Spinal cord (tissue), 10 donors: ENCODE measurements around the gene SLC39A6. TPM values are rescaled to one million over a fixed set of nuclear protein-coding genes. Genes with fewer than 3 reads are reported as not detected.
"Not testable (repeated sequence)": the region's sequence is repeated elsewhere in the genome, so short reads cannot be mapped to it uniquely, and the experiment has no call there.

Experiments used
- DNase-seq, 6 donors: peaks; one replicate each; pipeline versions ENCODE4 v3.0.0 to v3.0.0-alpha.2; 2013 to 2015; ENCODE audit warnings: low spot score in 6 of 6, low read depth in 4 of 6
- H3K27ac ChIP-seq: one replicate; pipeline ENCODE4 v1.5.1; 2013; ENCODE audit warnings: low read depth, low read length, control low read depth
- H3K27me3 ChIP-seq: one replicate; pipeline ENCODE4 v1.6.1; 2013; ENCODE audit warnings: low read length; ENCODE audit not compliant: control insufficient read depth, insufficient read depth
- H3K36me3 ChIP-seq: one replicate; pipeline ENCODE4 v1.6.1; 2013; ENCODE audit warnings: low read length; ENCODE audit not compliant: control insufficient read depth, insufficient read depth
- H3K4me1 ChIP-seq: one replicate; pipeline ENCODE4 v1.6.1; 2013; ENCODE audit warnings: low read length; ENCODE audit not compliant: control insufficient read depth, insufficient read depth
- H3K4me3 ChIP-seq: one replicate; pipeline ENCODE4 v1.5.1; 2013; ENCODE audit warnings: low read depth, low read length, control low read depth
- H3K9me3 ChIP-seq: one replicate; pipeline ENCODE4 v1.6.1; 2013; ENCODE audit warnings: low read length; ENCODE audit not compliant: control insufficient read depth, insufficient read depth
- WGBS: methylation state at CpG from one replicate; pipeline ENCODE4 v1.1.5; 2013; ENCODE audit warnings: missing lambda C conversion rate; ENCODE audit not compliant: insufficient coverage; 5-methylcytosine and 5-hydroxymethylcytosine counted together
- polyA plus RNA-seq, 2 donors: library from polyadenylated mRNA; unstranded; fragments of 120-200 nt; gene quantifications; one replicate each; pipeline ENCODE4 v1.2.1, GENCODE V29; 2013; ENCODE audit not compliant: insufficient read length in 2 of 2
- total RNA-seq, 2 donors: library from RNA; depleted of rRNA in 1 of 2; stranded (reverse); fragments of 120-200 nt in 1 of 2; fragments of >200 nt in 1 of 2; gene quantifications; one replicate each; pipeline versions ENCODE4 v1.2.3 to v1.2.4, GENCODE V29; 2013 to 2014
- donor health status: healthy.

SLC39A6 gene
- total and polyA plus RNA-seq, 4 donors, result 92.1 to 121 (median 104) TPM

GRCh38 chr18:36074435-36074834 lies 54.7 kb downstream of the SLC39A6 start:
- 93% methylated on average over 2 of the region's 4 CpGs for WGBS
- DNase-seq, result no peak

GRCh38 chr18:36073676-36074075 lies 55.5 kb downstream of the SLC39A6 start:
- Histone ChIP-seq H3K27ac (no peak overlapping the region), H3K27me3 (no peaks in the 10 kb centered on the region), H3K9me3 (no peaks in the 10 kb centered on the region), H3K4me1 (no peaks in the 10 kb centered on the region), H3K4me3 (no peak overlapping the region), H3K36me3 (no peaks in the 10 kb centered on the region)
- DNase-seq, result no peak
- WGBS, result no CpG with 5 or more reads among the region's 1 CpG

More at GRCh38 chr18:36074435-36074834, 54.7 kb downstream of the SLC39A6 start:
- H3K4me1 ChIP-seq, result no peaks in the 10 kb centered on the region
- no peaks in the 10 kb centered on the region for H3K36me3 ChIP-seq
- no peak overlapping the region for H3K4me3 ChIP-seq
- H3K9me3 ChIP-seq, result peaks cover 2% of the 10 kb centered on the region
- no peak overlapping the region for H3K27ac ChIP-seq
- no peaks in the 10 kb centered on the region for H3K27me3 ChIP-seq

- 98% methylated on average over 6 of the region's 8 CpGs for WGBS
Measured at GRCh38 chr18:36072406-36072805, 56.7 kb downstream of the SLC39A6 start.

GRCh38 chr18:36067055-36067957 lies 61.8 kb downstream of the SLC39A6 start, which contains the start of gene RPRD1A:
Gene RPRD1A, minus strand, starts transcription at chr18:36067559. Its CDS starts 155 bp downstream, at chr18:36067404.
- Histone ChIP-seq H3K36me3 (peaks cover 3% of the 10 kb centered on the region), H3K27ac (peak within 1 kb of the TSS; percentile 92), H3K27me3 (no peaks in the 10 kb centered on the region), H3K9me3 (no peaks in the 10 kb centered on the region), H3K4me3 (peak within 1 kb of the TSS; percentile 88), H3K4me1 (peaks cover 3% of the 10 kb centered on the region)
- WGBS, result 0% methylated on average over 61 of the region's 66 CpGs
- DNase-seq, result peak; percentile 84 to 99 (median 94)

More at GRCh38 chr18:36072406-36072805, 56.7 kb downstream of the SLC39A6 start:
- H3K4me3 ChIP-seq, H3K27ac ChIP-seq, DNase-seq, H3K27me3 ChIP-seq, H3K9me3 ChIP-seq, H3K36me3 ChIP-seq, H3K4me1 ChIP-seq: not testable (repeated sequence)

- H3K27ac ChIP-seq, result peak overlapping the region; percentile 92
- peak in 1 of 6 donors; percentile 4 for DNase-seq
- H3K9me3 ChIP-seq, result no peaks in the 10 kb centered on the region
- no peaks in the 10 kb centered on the region for H3K27me3 ChIP-seq
- peaks cover 3% of the 10 kb centered on the region for H3K36me3 ChIP-seq
- H3K4me1 ChIP-seq, result peaks cover 3% of the 10 kb centered on the region
- 0% methylated on average over 5 of the region's 5 CpGs for WGBS
- H3K4me3 ChIP-seq, result peak overlapping the region; percentile 88
Measured at GRCh38 chr18:36066686-36067054, 62.5 kb downstream of the SLC39A6 start.

- no peak overlapping the region for H3K27ac ChIP-seq
Measured at GRCh38 chr18:36066001-36066400, 63.1 kb downstream of the SLC39A6 start.

GRCh38 chr18:36064809-36065079 lies 64.4 kb downstream of the SLC39A6 start:
- WGBS, result 97% methylated on average over 9 of the region's 9 CpGs
- H3K4me3 ChIP-seq, result not testable (repeated sequence)

More at GRCh38 chr18:36066001-36066400, 63.1 kb downstream of the SLC39A6 start:
- peak in 2 of 6 donors; percentile 5 to 10 for DNase-seq
- WGBS, result 48% methylated on average over 2 of the region's 5 CpGs
- Histone ChIP-seq H3K4me1 (peaks cover 3% of the 10 kb centered on the region), H3K4me3 (peak overlapping the region; percentile 88), H3K9me3 (no peaks in the 10 kb centered on the region), H3K27me3 (no peaks in the 10 kb centered on the region), H3K36me3 (peaks cover 3% of the 10 kb centered on the region)

GRCh38 chr18:36064027-36064808 lies 64.9 kb downstream of the SLC39A6 start:
- Histone ChIP-seq H3K4me1 (peaks cover 3% of the 10 kb centered on the region), H3K36me3 (peaks cover 3% of the 10 kb centered on the region), H3K4me3 (no peak overlapping the region), H3K27me3 (no peaks in the 10 kb centered on the region), H3K9me3 (no peaks in the 10 kb centered on the region), H3K27ac (no peak overlapping the region)
- no peak for DNase-seq
- WGBS, result 95% methylated on average over 28 of the region's 31 CpGs

More at GRCh38 chr18:36064809-36065079, 64.4 kb downstream of the SLC39A6 start:
- H3K36me3 ChIP-seq, H3K27ac ChIP-seq, H3K4me1 ChIP-seq, DNase-seq, H3K9me3 ChIP-seq, H3K27me3 ChIP-seq: not testable (repeated sequence)

GRCh38 chr18:36058674-36059073 lies 70.5 kb downstream of the SLC39A6 start:
- Histone ChIP-seq H3K27me3 (no peaks in the 10 kb centered on the region), H3K9me3 (no peaks in the 10 kb centered on the region), H3K27ac (no peak overlapping the region), H3K4me1 (no peaks in the 10 kb centered on the region), H3K36me3 (no peaks in the 10 kb centered on the region), H3K4me3 (no peak overlapping the region)
- no peak for DNase-seq
- WGBS, result no CpG with 5 or more reads among the region's 3 CpGs
